OCI-LY7 (cell line): ENCODE results near the gene RIMKLB. TPM values are rescaled to one million over a fixed set of nuclear protein-coding genes. Genes with fewer than 3 reads are reported as not detected.

Experiments used
- BruUV-seq: library from RNA; stranded (reverse); fragments of 400-500 nt; replicated peaks from 2 replicates; lab custom pipeline; 2021; lab: Mats Ljungman, UMichigan
- CTCF ChIA-PET: fragments of 300-600 bp; sonication (Branson Sonifier 250); formaldehyde crosslinking; loops from one replicate; lab custom pipeline; 2022; ENCODE audit warnings: antibody characterized with exemption; ENCODE audit not compliant: unreplicated experiment; lab: Charles Lee
- POLR2A ChIA-PET: fragments of 300-600 bp; sonication (Branson Sonifier 250); formaldehyde crosslinking; loops from one replicate; lab custom pipeline; 2022; ENCODE audit warnings: antibody characterized with exemption; lab: Charles Lee
- DNase-seq: peaks from one replicate; pipeline ENCODE4 v3.0.0-alpha.2; 2015; ENCODE audit warnings: low spot score
- H2AFZ ChIP-seq: fragments of 200-600 bp; sonication (generic), shearing (Covaris generic); 2 replicates; pipeline ENCODE4 v1.6.1; 2014; ENCODE audit warnings: mild to moderate bottlenecking, antibody characterized with exemption, low read length, moderate library complexity
- H3K27ac ChIP-seq: fragments of 200-600 bp; sonication (generic); 2 replicates; pipeline ENCODE4 v1.5.1; 2014; ENCODE audit warnings: mixed run types, low read depth, mild to moderate bottlenecking, moderate library complexity, low read length, inconsistent platforms; ENCODE audit not compliant: poor library complexity, severe bottlenecking
- H3K36me3 ChIP-seq: fragments of 200-600 bp; sonication (generic); 2 replicates; pipeline ENCODE4 v1.6.1; 2014; ENCODE audit warnings: mild to moderate bottlenecking, antibody characterized with exemption, low read length, moderate library complexity, mixed read lengths; ENCODE audit not compliant: insufficient read depth
- H3K4me1 ChIP-seq: fragments of 200-600 bp; sonication (generic); 2 replicates; pipeline ENCODE4 v1.5.1; 2014; ENCODE audit warnings: mild to moderate bottlenecking, low read length; ENCODE audit not compliant: insufficient read depth, poor library complexity, severe bottlenecking
- H3K4me2 ChIP-seq: fragments of 200-600 bp; sonication (generic); 2 replicates; pipeline ENCODE4 v1.6.1; 2014; ENCODE audit warnings: mild to moderate bottlenecking, low read length
- H3K4me3 ChIP-seq: fragments of 200-600 bp; sonication (generic); 2 replicates; pipeline ENCODE4 v1.5.1; 2014; ENCODE audit warnings: mild to moderate bottlenecking, low read depth, low read length; ENCODE audit not compliant: poor library complexity, severe bottlenecking
- H3K79me2 ChIP-seq: fragments of 200-600 bp; sonication (generic); 2 replicates; pipeline ENCODE4 v1.6.1; 2016; ENCODE audit warnings: low read depth, mild to moderate bottlenecking, low read length, moderate library complexity, mixed read lengths; ENCODE audit not compliant: insufficient read depth
- H3K9me2 ChIP-seq: fragments of 200-600 bp; sonication (generic); 2 replicates; pipeline ENCODE4 v1.6.1; 2016; ENCODE audit warnings: mild to moderate bottlenecking, low read length, mixed read lengths; ENCODE audit not compliant: insufficient read depth
- H3K9me3 ChIP-seq: fragments of 200-600 bp; sonication (generic); 2 replicates; pipeline ENCODE4 v1.6.1; 2014; ENCODE audit warnings: mild to moderate bottlenecking, mixed run types, low read length, mixed read lengths
- H4K20me1 ChIP-seq: fragments of 200-600 bp; sonication (generic); 2 replicates; pipeline ENCODE4 v1.6.1; 2014; ENCODE audit warnings: mild to moderate bottlenecking, antibody characterized with exemption, low read length, moderate library complexity, mixed read lengths; ENCODE audit not compliant: insufficient read depth
- EZH2phosphoT487 ChIP-seq: fragments of 200-600 bp; sonication (generic); IDR thresholded peaks from 2 replicates; pipeline ENCODE4 v1.6.1; 2018; ENCODE audit warnings: low read depth, borderline replicate concordance, mild to moderate bottlenecking, mixed run types, antibody characterized with exemption, low read length, moderate library complexity, mixed read lengths
- intact Hi-C: fragments of 100-400 bp; cut with micrococcal nuclease; formaldehyde crosslinking; loops from one replicate; pipeline ENCODE4 v1.10.0; 2022; ENCODE audit not compliant: unreplicated experiment
- total RNA-seq, 2 experiments: library from RNA; depleted of rRNA in 1 of 2; stranded (reverse); fragments of >200 nt in 1 of 2; shearing (Covaris generic) in 1 of 2; gene quantifications; 2 replicates each; pipeline ENCODE4 v1.2.3, GENCODE V29; 2014 to 2022
- TF ChIP-seq, protein P1 (sequence below): fragments of 200-600 bp; sonication (generic); conservative IDR thresholded peaks from 2 replicates; pipeline ENCODE4 v1.5.1; 2014; ENCODE audit warnings: mild to moderate bottlenecking, antibody characterized with exemption, low read length, moderate library complexity, mixed read lengths

RIMKLB gene
- total RNA-seq, 2 experiments from 2014 or later = 84.6 to 109 TPM

DNA sequence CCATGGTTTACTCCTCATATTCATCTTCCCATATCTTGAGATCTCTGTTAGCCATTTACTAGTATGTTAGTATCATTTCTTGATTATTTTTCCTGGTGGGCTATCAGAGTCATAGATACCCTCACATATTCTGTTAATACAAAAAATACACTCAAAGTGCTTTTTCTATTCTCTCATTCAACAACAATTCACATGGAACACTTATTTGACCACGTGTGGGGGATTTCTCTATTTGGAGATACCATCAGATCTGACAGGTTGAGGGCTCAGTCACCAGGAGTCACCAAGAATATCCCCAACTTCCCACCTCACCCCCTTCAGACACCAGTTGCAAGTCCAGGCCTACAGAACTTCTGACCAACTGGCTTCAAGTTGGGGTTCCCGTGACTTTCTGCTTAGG lies 72.7 kb downstream of the RIMKLB start:
- H3K4me3 ChIP-seq = no peak overlapping the region
- H3K9me3 ChIP-seq = no peaks in the 10 kb centered on the region
- H2AFZ ChIP-seq = no peak overlapping the region
- no peaks in the 10 kb centered on the region for H3K4me1 ChIP-seq
- no peaks in the 10 kb centered on the region for H3K9me2 ChIP-seq
- TF ChIP-seq, protein P1, sequence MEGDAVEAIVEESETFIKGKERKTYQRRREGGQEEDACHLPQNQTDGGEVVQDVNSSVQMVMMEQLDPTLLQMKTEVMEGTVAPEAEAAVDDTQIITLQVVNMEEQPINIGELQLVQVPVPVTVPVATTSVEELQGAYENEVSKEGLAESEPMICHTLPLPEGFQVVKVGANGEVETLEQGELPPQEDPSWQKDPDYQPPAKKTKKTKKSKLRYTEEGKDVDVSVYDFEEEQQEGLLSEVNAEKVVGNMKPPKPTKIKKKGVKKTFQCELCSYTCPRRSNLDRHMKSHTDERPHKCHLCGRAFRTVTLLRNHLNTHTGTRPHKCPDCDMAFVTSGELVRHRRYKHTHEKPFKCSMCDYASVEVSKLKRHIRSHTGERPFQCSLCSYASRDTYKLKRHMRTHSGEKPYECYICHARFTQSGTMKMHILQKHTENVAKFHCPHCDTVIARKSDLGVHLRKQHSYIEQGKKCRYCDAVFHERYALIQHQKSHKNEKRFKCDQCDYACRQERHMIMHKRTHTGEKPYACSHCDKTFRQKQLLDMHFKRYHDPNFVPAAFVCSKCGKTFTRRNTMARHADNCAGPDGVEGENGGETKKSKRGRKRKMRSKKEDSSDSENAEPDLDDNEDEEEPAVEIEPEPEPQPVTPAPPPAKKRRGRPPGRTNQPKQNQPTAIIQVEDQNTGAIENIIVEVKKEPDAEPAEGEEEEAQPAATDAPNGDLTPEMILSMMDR = no peak
- no peak for TF ChIP-seq EZH2phosphoT487
- no TSS peak for BruUV-seq
- no peak overlapping the region for H3K4me2 ChIP-seq
- ChIA-PET POLR2A (no interaction called here), CTCF (no interaction called here)
- H4K20me1 ChIP-seq = no peaks in the 10 kb centered on the region
- intact Hi-C loops = no loop called here
- no peak overlapping the region for H3K27ac ChIP-seq
- peaks cover 17% of the 10 kb centered on the region; the same call in 1 of the 2 replicates for H3K79me2 ChIP-seq
- DNase-seq = no peak
- H3K36me3 ChIP-seq = peaks cover 94% of the 10 kb centered on the region

DNA sequence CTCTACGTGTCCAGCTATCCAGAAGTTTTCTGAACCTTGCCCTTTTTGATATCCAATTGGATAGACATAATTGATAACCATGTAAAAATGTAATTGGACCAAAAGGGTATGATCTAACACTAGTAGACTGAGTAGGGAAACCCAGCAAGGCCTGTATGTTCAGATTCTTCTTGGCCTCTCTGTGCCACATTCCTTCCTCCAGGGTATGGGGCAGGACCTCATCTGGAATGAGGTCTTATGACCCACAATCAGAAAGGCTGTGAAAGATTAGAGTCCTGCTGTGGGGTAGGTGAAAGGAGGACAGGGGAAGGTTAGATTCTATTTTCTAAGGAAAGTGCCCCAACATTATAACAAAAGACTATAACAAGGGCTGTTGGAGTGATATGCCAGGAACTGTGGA lies 73.3 kb downstream of the RIMKLB start:
- CTCF ChIA-PET = no interaction called here

DNA sequence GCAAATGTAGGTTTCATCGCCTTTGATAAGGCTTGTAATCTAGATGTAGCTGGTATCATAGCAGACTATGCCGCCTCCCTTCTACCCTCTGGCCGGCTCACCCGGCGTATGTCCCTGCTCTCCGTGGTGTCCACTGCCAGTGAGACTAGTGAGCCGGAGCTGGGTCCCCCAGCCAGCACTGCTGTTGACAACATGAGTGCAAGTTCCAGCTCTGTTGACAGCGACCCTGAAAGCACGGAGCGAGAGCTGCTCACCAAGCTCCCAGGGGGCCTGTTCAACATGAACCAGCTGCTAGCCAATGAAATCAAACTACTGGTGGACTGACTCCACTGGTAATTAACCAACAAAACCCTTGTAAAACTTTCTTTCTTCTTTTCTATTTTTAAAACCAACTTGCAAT lies 75.7 kb downstream of the RIMKLB start:
- Histone ChIP-seq H3K9me2 (no peaks in the 10 kb centered on the region), H3K79me2 (peaks cover 13% of the 10 kb centered on the region; the same call in 1 of the 2 replicates), H3K9me3 (no peaks in the 10 kb centered on the region), H4K20me1 (no peaks in the 10 kb centered on the region), H3K4me1 (no peaks in the 10 kb centered on the region), H3K4me3 (no peak overlapping the region), H3K27ac (no peak overlapping the region), H3K4me2 (no peak overlapping the region), H3K36me3 (peaks cover 96% of the 10 kb centered on the region), H2AFZ (no peak overlapping the region)
- CTCF ChIA-PET = no interaction called here
- TF ChIP-seq, protein P1 = no peak
- TF ChIP-seq EZH2phosphoT487 = no peak
- no TSS peak for BruUV-seq
- no peak for DNase-seq
- POLR2A ChIA-PET = no interaction called here
- intact Hi-C loops = no loop called here

More for the DNA sequence above, 73.3 kb downstream of the RIMKLB start:
- no peak overlapping the region for H3K4me2 ChIP-seq
- intact Hi-C loops = no loop called here
- peaks cover 96% of the 10 kb centered on the region for H3K36me3 ChIP-seq
- H3K27ac ChIP-seq = no peak overlapping the region
- no peaks in the 10 kb centered on the region for H4K20me1 ChIP-seq
- POLR2A ChIA-PET = interaction anchor here (1.9 kb wide), 1 partner anchor 11 kb away, joined by 7 read pairs; no protein-coding TSS in a partner anchor
- no peak overlapping the region for H3K4me3 ChIP-seq
- DNase-seq = no peak
- no peaks in the 10 kb centered on the region for H3K4me1 ChIP-seq
- H2AFZ ChIP-seq = no peak overlapping the region
- BruUV-seq = no TSS peak
- H3K9me2 ChIP-seq = no peaks in the 10 kb centered on the region
- no peaks in the 10 kb centered on the region for H3K9me3 ChIP-seq
- no peak for TF ChIP-seq EZH2phosphoT487
- TF ChIP-seq, protein P1 = no peak
- H3K79me2 ChIP-seq = peaks cover 17% of the 10 kb centered on the region; the same call in 1 of the 2 replicates
